SK-N-MC (cell line): ENCODE results near the gene TOMM20L.

Experiments used
- DNase-seq: peaks from one replicate; pipeline ENCODE4 v3.0.0-alpha.2; 2011; ENCODE audit warnings: low read depth, low spot score
- H3K27ac ChIP-seq: fragments of 200-600 bp; sonication (generic); 2 replicates; pipeline ENCODE4 v1.5.1; 2016; ENCODE audit warnings: mixed run types
- H3K36me3 ChIP-seq: fragments of 200-600 bp; sonication (generic); 2 replicates; pipeline ENCODE4 v1.6.1; 2017; ENCODE audit warnings: antibody characterized with exemption, low read length, mixed read lengths; ENCODE audit not compliant: insufficient read depth
- H3K4me3 ChIP-seq: fragments of 200-600 bp; sonication (generic); 2 replicates; pipeline ENCODE4 v1.5.1; 2016
- H3K9ac ChIP-seq: fragments of 200-600 bp; sonication (generic); 2 replicates; pipeline ENCODE4 v1.8.0; 2017; ENCODE audit warnings: mixed run types, mixed read lengths; ENCODE audit not compliant: insufficient read length
- H3K9me3 ChIP-seq: fragments of 200-600 bp; sonication (generic); 2 replicates; pipeline ENCODE4 v1.6.1; 2017; ENCODE audit warnings: low read depth, mild to moderate bottlenecking, antibody characterized with exemption, low read length, moderate library complexity, mixed read lengths
- EZH2 ChIP-seq: fragments of 200-600 bp; sonication (generic); IDR thresholded peaks from one replicate; pipeline ENCODE4 v1.6.1; 2017; ENCODE audit warnings: antibody characterized with exemption
- FOXP2 ChIP-seq: optimal IDR thresholded peaks from 2 replicates; pipeline ENCODE3; 2011; ENCODE audit warnings: mild to moderate bottlenecking, moderate library complexity; ENCODE audit not compliant: insufficient read depth; ENCODE audit errors: extremely low read length, control extremely low read depth
- POLR2AphosphoS5 ChIP-seq: IDR thresholded peaks from 2 replicates; pipeline ENCODE4 v1.6.1; 2012; ENCODE audit warnings: mild to moderate bottlenecking, low read depth, low read length, borderline replicate concordance

TOMM20L gene

GRCh38 chr14:58444627-58445026 is 48.9 kb downstream of the TOMM20L start:
- DNase-seq = no peak
- Histone ChIP-seq H3K4me3 (no peak overlapping the region), H3K9ac (no peak overlapping the region), H3K27ac (no peak overlapping the region), H3K9me3 (no peaks in the 10 kb centered on the region), H3K36me3 (peaks cover 30% of the 10 kb centered on the region)
- no peak for TF ChIP-seq FOXP2
- TF ChIP-seq POLR2AphosphoS5 = no peak
- TF ChIP-seq EZH2 = no peak

- peak overlapping the region; percentile 63; the same call in 1 of the 2 replicates for H3K27ac ChIP-seq
- TF ChIP-seq EZH2 (no peak), POLR2AphosphoS5 (no peak), FOXP2 (no peak)
- H3K4me3 ChIP-seq = no peak overlapping the region
- no peaks in the 10 kb centered on the region for H3K9me3 ChIP-seq
- H3K36me3 ChIP-seq = peaks cover 59% of the 10 kb centered on the region
- DNase-seq = no peak
- no peak overlapping the region for H3K9ac ChIP-seq
Observed at GRCh38 chr14:58455593-58456265, 60.0 kb downstream of the TOMM20L start.
